ENCODE measurements around the gene CUX1.
A peak's percentile ranks its signal among the peaks of the same experiment; 100 is the strongest.
"Not testable (repeated sequence)": the region's sequence is repeated elsewhere in the genome, so short reads cannot be mapped to it uniquely, and the experiment has no call there.

CUX1 gene

GRCh38 chr7:101919363-101920115, 102.1 kb downstream of the CUX1 start:
- no peak for FAIRE-seq

- no peak for FAIRE-seq
Observed at GRCh38 chr7:101921061-101921460, 103.6 kb downstream of the CUX1 start.

GRCh38 chr7:101921546-101922489, 104.4 kb downstream of the CUX1 start:
- not testable (repeated sequence) for FAIRE-seq

GRCh38 chr7:101922631-101923601, 105.5 kb downstream of the CUX1 start:
- FAIRE-seq: no peak

- FAIRE-seq: no peak
Observed at GRCh38 chr7:101923602-101923985, 106.2 kb downstream of the CUX1 start.

- FAIRE-seq: no peak
Observed at GRCh38 chr7:101924171-101924570, 106.7 kb downstream of the CUX1 start.

- FAIRE-seq: no peak
Observed at GRCh38 chr7:101926265-101926664, 108.8 kb downstream of the CUX1 start.

- no peak for FAIRE-seq
Observed at GRCh38 chr7:101927389-101927788, 110.0 kb downstream of the CUX1 start.

- no peak for FAIRE-seq
Observed at GRCh38 chr7:101927802-101928201, 110.4 kb downstream of the CUX1 start.

GRCh38 chr7:101929256-101929655, 111.8 kb downstream of the CUX1 start:
- FAIRE-seq: no peak

- not testable (repeated sequence) for FAIRE-seq
Observed at GRCh38 chr7:101929911-101930310, 112.5 kb downstream of the CUX1 start.

GRCh38 chr7:101932083-101932482, 114.7 kb downstream of the CUX1 start:
- FAIRE-seq: no peak

- no peak for FAIRE-seq
Observed at GRCh38 chr7:101933028-101933427, 115.6 kb downstream of the CUX1 start.

GRCh38 chr7:101933688-101934121, 116.3 kb downstream of the CUX1 start:
- peak; percentile 55 for FAIRE-seq

- FAIRE-seq: no peak
Observed at GRCh38 chr7:101934618-101935017, 117.2 kb downstream of the CUX1 start.

GRCh38 chr7:101935521-101936141, 118.2 kb downstream of the CUX1 start:
- FAIRE-seq: no peak

- FAIRE-seq: no peak
Observed at GRCh38 chr7:101936223-101936610, 118.8 kb downstream of the CUX1 start.

- FAIRE-seq: no peak
Observed at GRCh38 chr7:101936611-101937231, 119.3 kb downstream of the CUX1 start.

GRCh38 chr7:101937717-101938514, 120.5 kb downstream of the CUX1 start:
- FAIRE-seq: no peak

- no peak for FAIRE-seq
Observed at GRCh38 chr7:101939136-101939695, 121.8 kb downstream of the CUX1 start.
